HepG2 (cell line): ENCODE measurements around the gene AGBL3. TPM values are rescaled to one million over a fixed set of nuclear protein-coding genes. Genes with fewer than 3 reads are reported as not detected.

Experiments
- ATF1 ChIP-seq: IDR thresholded peaks from 2 replicates; pipeline ENCODE4 v1.6.1; 2016; ENCODE audit warnings: mild to moderate bottlenecking, control low read depth
- FOXO1 ChIP-seq: sonication (generic); formaldehyde crosslinking; IDR thresholded peaks from 2 replicates; pipeline ENCODE4 v1.4.0; 2020; ENCODE audit warnings: missing genetic modification reagents
- FOXP1 ChIP-seq, 2 experiments: fragments of 450-650 bp in 1 of 2; IDR thresholded peaks; 2 replicates each; pipeline ENCODE4 v1.6.1; 2017 to 2018; ENCODE audit warnings: antibody characterized with exemption in 1 of 2
- KDM2A ChIP-seq: sonication (generic); formaldehyde crosslinking; IDR thresholded peaks from 2 replicates; pipeline ENCODE4 v1.4.0; 2020; ENCODE audit warnings: low read depth, missing genetic modification reagents, borderline replicate concordance
- KLF9 ChIP-seq: IDR thresholded peaks from 2 replicates; pipeline ENCODE4 v1.6.1; 2016; ENCODE audit warnings: low read depth
- PHF8 ChIP-seq: sonication (generic); formaldehyde crosslinking; IDR thresholded peaks from 2 replicates; pipeline ENCODE4 v1.5.0; 2020; ENCODE audit warnings: missing genetic modification reagents
- REL ChIP-seq: sonication (generic); formaldehyde crosslinking; conservative IDR thresholded peaks from 2 replicates; pipeline ENCODE4 v1.8.0; 2022; ENCODE audit warnings: mild to moderate bottlenecking, missing genetic modification reagents, moderate library complexity
- SALL2 ChIP-seq: sonication (generic); formaldehyde crosslinking; IDR thresholded peaks from 2 replicates; pipeline ENCODE4 v1.8.1; 2023; ENCODE audit warnings: mild to moderate bottlenecking, missing genetic modification reagents, inconsistent platforms
- TBX3 ChIP-seq: fragments of 450-650 bp; IDR thresholded peaks from 2 replicates; pipeline ENCODE4 v1.6.1; 2017; ENCODE audit warnings: antibody characterized with exemption, mild to moderate bottlenecking, inconsistent platforms, borderline replicate concordance
- ZNF12 ChIP-seq: sonication (generic); formaldehyde crosslinking; IDR thresholded peaks from 2 replicates; pipeline ENCODE4 v1.5.0; 2020; ENCODE audit warnings: missing genetic modification reagents
- ZNF124 ChIP-seq: sonication (generic); formaldehyde crosslinking; IDR thresholded peaks from 2 replicates; pipeline ENCODE4 v1.4.0; 2020; ENCODE audit warnings: missing genetic modification reagents
- ZNF225 ChIP-seq: sonication (generic); formaldehyde crosslinking; IDR thresholded peaks from 2 replicates; pipeline ENCODE4 v1.4.0; 2020; ENCODE audit warnings: mild to moderate bottlenecking, missing genetic modification reagents
- ZNF235 ChIP-seq: sonication (generic); formaldehyde crosslinking; IDR thresholded peaks from 2 replicates; pipeline ENCODE4 v1.8.1; 2023; ENCODE audit warnings: mild to moderate bottlenecking, missing genetic modification reagents, borderline replicate concordance
- ZNF331 ChIP-seq: sonication (generic); formaldehyde crosslinking; IDR thresholded peaks from 2 replicates; pipeline ENCODE4 v1.4.0; 2020; ENCODE audit warnings: missing genetic modification reagents
- ZNF557 ChIP-seq: sonication (generic); formaldehyde crosslinking; IDR thresholded peaks from 2 replicates; pipeline ENCODE4 v1.4.0; 2020; ENCODE audit warnings: missing genetic modification reagents
- ZNF619 ChIP-seq: sonication (generic); formaldehyde crosslinking; IDR thresholded peaks from 2 replicates; pipeline ENCODE4 v1.4.0; 2020; ENCODE audit warnings: mild to moderate bottlenecking, missing genetic modification reagents
- ZNF768 ChIP-seq: sonication (generic); formaldehyde crosslinking; IDR thresholded peaks from 2 replicates; pipeline ENCODE4 v1.4.0; 2020; ENCODE audit warnings: missing genetic modification reagents
- ZNF839 ChIP-seq: sonication (generic); formaldehyde crosslinking; IDR thresholded peaks from 2 replicates; pipeline ENCODE4 v1.4.0; 2020; ENCODE audit warnings: missing genetic modification reagents, mild to moderate bottlenecking, borderline replicate concordance
- polyA plus RNA-seq, 8 experiments: library from polyadenylated mRNA; depleted of rRNA in 3 of 8; stranded (reverse) in 7 of 8; unstranded in 1 of 8; fragments of >200 nt; fragmentation: Illumina TruSeq in 4 of 8; extraction: Trizol in 4 of 8; gene quantifications; 2 replicates each; pipeline versions ENCODE4 v1.2.1 to v1.2.3, GENCODE V29; 2011 to 2016; ENCODE audit warnings: low read depth in 4 of 8, missing spikeins in 1 of 8, mixed read lengths in 1 of 8; ENCODE audit not compliant: insufficient read depth in 1 of 8
- total RNA-seq, 5 experiments: library from RNA; depleted of rRNA; stranded (reverse); fragments of >200 nt; fragmentation: Illumina TruSeq; extraction: Trizol; gene quantifications; 2 replicates each; pipeline ENCODE4 v1.2.3, GENCODE V29; 2016; ENCODE audit warnings: low read depth in 1 of 5
- TF ChIP-seq, protein P1 (sequence below): sonication (generic); formaldehyde crosslinking; IDR thresholded peaks from 2 replicates; pipeline ENCODE4 v1.5.0; 2020; ENCODE audit warnings: mild to moderate bottlenecking, missing genetic modification reagents
- TF ChIP-seq, protein P2 (sequence below): sonication (generic); formaldehyde crosslinking; IDR thresholded peaks from 2 replicates; pipeline ENCODE4 v1.5.0; 2020; ENCODE audit warnings: missing genetic modification reagents, mild to moderate bottlenecking, borderline replicate concordance
- TF ChIP-seq, protein P3 (sequence below): IDR thresholded peaks from 2 replicates; pipeline ENCODE4 v1.6.1; 2012; ENCODE audit warnings: low read length, improper control_type of control experiment

AGBL3 gene
- total and polyA plus RNA-seq, 2 of the 13 experiments (the other 11 are each of a cell fraction or from before 2014, with no cell fraction given): 2.2 to 7.2 TPM

DNA sequence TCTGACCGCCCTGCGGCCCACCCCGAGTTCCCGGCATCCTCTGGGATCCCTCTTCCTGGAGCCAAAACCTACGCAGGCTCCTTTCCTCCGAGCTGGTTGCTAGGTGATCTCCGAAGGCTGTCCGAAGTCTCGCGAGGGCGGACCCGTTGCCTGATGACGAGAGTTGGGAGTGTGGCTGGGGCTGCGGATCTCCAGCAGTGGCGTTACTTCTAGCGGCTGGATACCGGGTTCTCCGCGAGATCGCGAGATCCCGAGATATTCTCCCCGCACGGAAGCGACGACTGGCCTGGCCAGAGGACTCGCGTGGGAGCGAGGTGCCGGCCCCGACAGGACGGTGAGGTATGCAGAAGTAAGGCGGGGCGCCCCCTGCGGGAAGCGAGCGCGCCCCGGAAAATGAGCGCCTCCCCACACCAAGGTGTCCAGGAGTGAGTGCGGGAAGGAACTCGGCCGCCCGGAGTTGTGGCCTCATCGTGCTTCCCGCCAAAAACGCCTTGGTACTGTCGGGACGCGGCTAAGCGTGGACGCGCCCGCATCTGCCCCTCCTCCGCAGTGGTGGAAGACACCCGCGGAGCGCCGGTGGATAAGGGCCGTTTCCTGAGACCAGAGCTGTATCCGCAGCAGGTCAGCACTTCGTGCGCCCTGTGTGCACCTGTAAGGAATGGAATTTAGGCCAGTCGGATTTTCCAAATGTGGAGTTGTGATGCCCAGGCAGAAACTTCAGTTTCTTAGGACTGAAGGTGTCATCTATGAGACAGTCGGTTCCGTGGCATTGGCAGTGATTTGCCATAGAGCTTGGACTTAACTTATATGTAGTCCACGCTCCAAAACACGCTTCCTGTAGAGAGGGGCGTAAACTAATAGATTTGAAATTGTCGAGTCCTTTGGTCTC, at the start of gene AGBL3 (continued):
- TF ChIP-seq, protein P1, sequence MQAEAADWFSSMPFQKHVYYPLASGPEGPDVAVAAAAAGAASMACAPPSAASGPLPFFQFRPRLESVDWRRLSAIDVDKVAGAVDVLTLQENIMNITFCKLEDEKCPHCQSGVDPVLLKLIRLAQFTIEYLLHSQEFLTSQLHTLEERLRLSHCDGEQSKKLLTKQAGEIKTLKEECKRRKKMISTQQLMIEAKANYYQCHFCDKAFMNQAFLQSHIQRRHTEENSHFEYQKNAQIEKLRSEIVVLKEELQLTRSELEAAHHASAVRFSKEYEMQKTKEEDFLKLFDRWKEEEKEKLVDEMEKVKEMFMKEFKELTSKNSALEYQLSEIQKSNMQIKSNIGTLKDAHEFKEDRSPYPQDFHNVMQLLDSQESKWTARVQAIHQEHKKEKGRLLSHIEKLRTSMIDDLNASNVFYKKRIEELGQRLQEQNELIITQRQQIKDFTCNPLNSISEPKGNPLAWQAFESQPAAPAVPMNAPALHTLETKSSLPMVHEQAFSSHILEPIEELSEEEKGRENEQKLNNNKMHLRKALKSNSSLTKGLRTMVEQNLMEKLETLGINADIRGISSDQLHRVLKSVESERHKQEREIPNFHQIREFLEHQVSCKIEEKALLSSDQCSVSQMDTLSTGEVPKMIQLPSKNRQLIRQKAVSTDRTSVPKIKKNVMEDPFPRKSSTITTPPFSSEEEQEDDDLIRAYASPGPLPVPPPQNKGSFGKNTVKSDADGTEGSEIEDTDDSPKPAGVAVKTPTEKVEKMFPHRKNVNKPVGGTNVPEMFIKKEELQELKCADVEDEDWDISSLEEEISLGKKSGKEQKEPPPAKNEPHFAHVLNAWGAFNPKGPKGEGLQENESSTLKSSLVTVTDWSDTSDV: peak; percentile 91
- no peak for TF ChIP-seq KLF9 (CRISPR knock-in tag)
- TF ChIP-seq SALL2 (CRISPR knock-in tag): peak; percentile 78; the same call in 1 of the 2 replicates
- TF ChIP-seq ZNF839: peak; percentile 61; the same call in 1 of the 2 replicates
- TF ChIP-seq ZNF768: peak; percentile 50; the same call in 1 of the 2 replicates
- peak; percentile 37; the same call in 1 of the 2 replicates for TF ChIP-seq ZNF225 (CRISPR knock-in tag)
- no peak for TF ChIP-seq FOXP1 (IDR thresholded peaks at IDR 0.05)
- TF ChIP-seq FOXP1 (CRISPR knock-in tag; IDR thresholded peaks at IDR 0.05): no peak
- no peak for TF ChIP-seq ATF1 (CRISPR knock-in tag)
- peak; percentile 32; the same call in 1 of the 2 replicates for TF ChIP-seq FOXO1 (CRISPR knock-in tag)
- peak; percentile 48; the same call in 1 of the 2 replicates for TF ChIP-seq ZNF124 (CRISPR knock-in tag)
- no peak for TF ChIP-seq ZNF557 (CRISPR knock-in tag)
- TF ChIP-seq ZNF235 (CRISPR knock-in tag): no peak; the same call in 1 of the 2 replicates
- TF ChIP-seq PHF8 (CRISPR knock-in tag): peak; percentile 81
- TF ChIP-seq, protein P2, sequence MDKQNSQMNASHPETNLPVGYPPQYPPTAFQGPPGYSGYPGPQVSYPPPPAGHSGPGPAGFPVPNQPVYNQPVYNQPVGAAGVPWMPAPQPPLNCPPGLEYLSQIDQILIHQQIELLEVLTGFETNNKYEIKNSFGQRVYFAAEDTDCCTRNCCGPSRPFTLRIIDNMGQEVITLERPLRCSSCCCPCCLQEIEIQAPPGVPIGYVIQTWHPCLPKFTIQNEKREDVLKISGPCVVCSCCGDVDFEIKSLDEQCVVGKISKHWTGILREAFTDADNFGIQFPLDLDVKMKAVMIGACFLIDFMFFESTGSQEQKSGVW (CRISPR knock-in tag): no peak
- TF ChIP-seq, protein P3, sequence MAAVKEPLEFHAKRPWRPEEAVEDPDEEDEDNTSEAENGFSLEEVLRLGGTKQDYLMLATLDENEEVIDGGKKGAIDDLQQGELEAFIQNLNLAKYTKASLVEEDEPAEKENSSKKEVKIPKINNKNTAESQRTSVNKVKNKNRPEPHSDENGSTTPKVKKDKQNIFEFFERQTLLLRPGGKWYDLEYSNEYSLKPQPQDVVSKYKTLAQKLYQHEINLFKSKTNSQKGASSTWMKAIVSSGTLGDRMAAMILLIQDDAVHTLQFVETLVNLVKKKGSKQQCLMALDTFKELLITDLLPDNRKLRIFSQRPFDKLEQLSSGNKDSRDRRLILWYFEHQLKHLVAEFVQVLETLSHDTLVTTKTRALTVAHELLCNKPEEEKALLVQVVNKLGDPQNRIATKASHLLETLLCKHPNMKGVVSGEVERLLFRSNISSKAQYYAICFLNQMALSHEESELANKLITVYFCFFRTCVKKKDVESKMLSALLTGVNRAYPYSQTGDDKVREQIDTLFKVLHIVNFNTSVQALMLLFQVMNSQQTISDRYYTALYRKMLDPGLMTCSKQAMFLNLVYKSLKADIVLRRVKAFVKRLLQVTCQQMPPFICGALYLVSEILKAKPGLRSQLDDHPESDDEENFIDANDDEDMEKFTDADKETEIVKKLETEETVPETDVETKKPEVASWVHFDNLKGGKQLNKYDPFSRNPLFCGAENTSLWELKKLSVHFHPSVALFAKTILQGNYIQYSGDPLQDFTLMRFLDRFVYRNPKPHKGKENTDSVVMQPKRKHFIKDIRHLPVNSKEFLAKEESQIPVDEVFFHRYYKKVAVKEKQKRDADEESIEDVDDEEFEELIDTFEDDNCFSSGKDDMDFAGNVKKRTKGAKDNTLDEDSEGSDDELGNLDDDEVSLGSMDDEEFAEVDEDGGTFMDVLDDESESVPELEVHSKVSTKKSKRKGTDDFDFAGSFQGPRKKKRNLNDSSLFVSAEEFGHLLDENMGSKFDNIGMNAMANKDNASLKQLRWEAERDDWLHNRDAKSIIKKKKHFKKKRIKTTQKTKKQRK: no peak
- no peak for TF ChIP-seq ZNF12 (CRISPR knock-in tag)
- TF ChIP-seq ZNF331 (CRISPR knock-in tag): 0 out of 2 replicates have a peak, but pooled peaks have one; percentile 28
- no peak for TF ChIP-seq REL (CRISPR knock-in tag)
- peak; percentile 87 for TF ChIP-seq KDM2A (CRISPR knock-in tag)
- TF ChIP-seq TBX3: peak; percentile 61; the same call in 1 of the 2 replicates
- TF ChIP-seq ZNF619: peak; percentile 85
